GM21360 (cell line): ENCODE results near the gene SEC24C.
A peak's percentile ranks its signal among the peaks of the same experiment; 100 is the strongest.
"Not testable (repeated sequence)": the region's sequence is repeated elsewhere in the genome, so short reads cannot be mapped to it uniquely, and the experiment has no call there.

Experiments used
- ATAC-seq: cut with Tn5 transposase; IDR thresholded peaks from one replicate; pipeline ENCODE4 v1.9.1; 2021; ENCODE audit warnings: mild to moderate bottlenecking, moderate library complexity; ENCODE audit not compliant: unreplicated experiment

The SEC24C gene

GRCh38 chr10:73789659-73790055, 45.5 kb downstream of the SEC24C start:
- no peak for ATAC-seq

- no peak for ATAC-seq
These were observed 46.9 kb downstream of the SEC24C start for GRCh38 chr10:73790886-73791625.

- no peak for ATAC-seq
These were observed 47.8 kb downstream of the SEC24C start for GRCh38 chr10:73791871-73792400.

- no peak for ATAC-seq
These were observed 49.3 kb downstream of the SEC24C start for GRCh38 chr10:73793456-73793855.

GRCh38 chr10:73795491-73795890, 51.3 kb downstream of the SEC24C start:
- not testable (repeated sequence) for ATAC-seq

- ATAC-seq: not testable (repeated sequence)
These were observed 51.9 kb downstream of the SEC24C start for GRCh38 chr10:73796035-73796434.

GRCh38 chr10:73796766-73797165, 52.6 kb downstream of the SEC24C start:
- no peak for ATAC-seq

- ATAC-seq: no peak
These were observed 53.3 kb downstream of the SEC24C start for GRCh38 chr10:73797324-73798025.

GRCh38 chr10:73798087-73798486, 53.9 kb downstream of the SEC24C start:
- no peak for ATAC-seq

- ATAC-seq: no peak
These were observed 54.9 kb downstream of the SEC24C start for GRCh38 chr10:73798927-73799560.

- ATAC-seq: no peak
These were observed 55.9 kb downstream of the SEC24C start for GRCh38 chr10:73799899-73800559.

- ATAC-seq: no peak
These were observed 56.5 kb downstream of the SEC24C start for GRCh38 chr10:73800560-73801252.

GRCh38 chr10:73801253-73801590, 57.0 kb downstream of the SEC24C start:
- no peak for ATAC-seq

- ATAC-seq: no peak
These were observed 58.3 kb downstream of the SEC24C start for GRCh38 chr10:73802276-73802991.

- ATAC-seq: peak; percentile 52
These were observed 59.6 kb downstream of the SEC24C start for GRCh38 chr10:73803680-73804286.

- ATAC-seq: no peak
These were observed 62.2 kb downstream of the SEC24C start for GRCh38 chr10:73806176-73806950.

GRCh38 chr10:73807471-73807870, 63.3 kb downstream of the SEC24C start:
- no peak for ATAC-seq

- no peak for ATAC-seq
These were observed 64.0 kb downstream of the SEC24C start for GRCh38 chr10:73808021-73808815.
